ENCODE data around the gene CELSR1.

The CELSR1 gene

DNA sequence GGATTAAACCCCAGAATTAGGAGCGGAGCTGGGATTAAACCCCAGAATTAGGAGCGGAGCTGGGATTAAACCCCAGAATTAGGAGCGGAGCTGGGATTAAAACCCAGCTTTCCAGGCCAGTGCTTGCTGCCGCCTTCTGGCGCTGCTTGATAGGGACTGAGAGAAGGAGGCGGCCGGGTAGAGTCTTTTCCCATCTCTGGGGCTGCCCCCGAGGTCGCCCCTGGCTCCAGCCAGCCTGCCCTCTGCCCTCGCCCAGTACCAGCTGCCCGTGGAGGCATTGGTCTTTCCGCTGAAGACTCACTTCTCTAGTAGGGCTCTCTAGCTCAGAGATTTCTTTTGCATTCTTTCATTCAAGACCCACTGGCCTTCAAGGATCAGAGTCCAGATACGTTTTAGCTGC is 196.7 kb downstream of the CELSR1 start:
- Histone ChIP-seq H2AFZ (ENCODE audit: low read length) (no peak overlapping the region), H3K9me3 (replicated peaks; ENCODE audit: insufficient read depth, low read length) (no peaks in the 10 kb centered on the region), H3K9me2 (replicated peaks; ENCODE audit: insufficient read depth, low read length) (no peaks in the 10 kb centered on the region), H4K20me1 (ENCODE audit: insufficient read depth, low read length) (no peaks in the 10 kb centered on the region; the same call in 1 of the 2 replicates), H3K4me2 (ENCODE audit: low read depth, low read length) (no peak overlapping the region), H3K4me3 (ENCODE audit: low read length) (no peak overlapping the region), H3K4me1 (ENCODE audit: low read length) (peaks cover 7% of the 10 kb centered on the region), H3K27ac (ENCODE audit: low read length) (no peak overlapping the region), H3K79me2 (ENCODE audit: low read length) (peaks cover 73% of the 10 kb centered on the region), H3K36me3 (replicated peaks; ENCODE audit: insufficient read depth, low read length) (peaks cover 22% of the 10 kb centered on the region), H3F3A (ENCODE audit: insufficient read depth, low read length) (peaks cover 7% of the 10 kb centered on the region; the same call in 1 of the 2 replicates), H3K27me3 (replicated peaks; ENCODE audit: insufficient read depth, low read length) (no peaks in the 10 kb centered on the region), H3K9ac (ENCODE audit: low read length) (no peak overlapping the region)
- DNase-seq, result no peak
- TF ChIP-seq, protein P1, sequence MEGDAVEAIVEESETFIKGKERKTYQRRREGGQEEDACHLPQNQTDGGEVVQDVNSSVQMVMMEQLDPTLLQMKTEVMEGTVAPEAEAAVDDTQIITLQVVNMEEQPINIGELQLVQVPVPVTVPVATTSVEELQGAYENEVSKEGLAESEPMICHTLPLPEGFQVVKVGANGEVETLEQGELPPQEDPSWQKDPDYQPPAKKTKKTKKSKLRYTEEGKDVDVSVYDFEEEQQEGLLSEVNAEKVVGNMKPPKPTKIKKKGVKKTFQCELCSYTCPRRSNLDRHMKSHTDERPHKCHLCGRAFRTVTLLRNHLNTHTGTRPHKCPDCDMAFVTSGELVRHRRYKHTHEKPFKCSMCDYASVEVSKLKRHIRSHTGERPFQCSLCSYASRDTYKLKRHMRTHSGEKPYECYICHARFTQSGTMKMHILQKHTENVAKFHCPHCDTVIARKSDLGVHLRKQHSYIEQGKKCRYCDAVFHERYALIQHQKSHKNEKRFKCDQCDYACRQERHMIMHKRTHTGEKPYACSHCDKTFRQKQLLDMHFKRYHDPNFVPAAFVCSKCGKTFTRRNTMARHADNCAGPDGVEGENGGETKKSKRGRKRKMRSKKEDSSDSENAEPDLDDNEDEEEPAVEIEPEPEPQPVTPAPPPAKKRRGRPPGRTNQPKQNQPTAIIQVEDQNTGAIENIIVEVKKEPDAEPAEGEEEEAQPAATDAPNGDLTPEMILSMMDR (IDR thresholded peaks at IDR 0.05; ENCODE audit: low read length), result no peak
- TF ChIP-seq EZH2 (optimal IDR thresholded peaks at IDR 0.05; ENCODE audit: low read depth, low read length) (no peak), EZH2phosphoT487 (IDR thresholded peaks at IDR 0.05; ENCODE audit: low read length) (no peak)

- H3K9me3 ChIP-seq (replicated peaks; ENCODE audit: insufficient read depth, low read length), result no peaks in the 10 kb centered on the region
- peaks cover 7% of the 10 kb centered on the region for H3K4me1 ChIP-seq (ENCODE audit: low read length)
- no peaks in the 10 kb centered on the region for H3K27me3 ChIP-seq (replicated peaks; ENCODE audit: insufficient read depth, low read length)
- H2AFZ ChIP-seq (ENCODE audit: low read length), result no peak overlapping the region
- H4K20me1 ChIP-seq (ENCODE audit: insufficient read depth, low read length), result no peaks in the 10 kb centered on the region; the same call in 1 of the 2 replicates
- no peak overlapping the region for H3K4me2 ChIP-seq (ENCODE audit: low read depth, low read length)
- peaks cover 7% of the 10 kb centered on the region; the same call in 1 of the 2 replicates for H3F3A ChIP-seq (ENCODE audit: insufficient read depth, low read length)
- peaks cover 18% of the 10 kb centered on the region for H3K36me3 ChIP-seq (replicated peaks; ENCODE audit: insufficient read depth, low read length)
- TF ChIP-seq, protein P1 (IDR thresholded peaks at IDR 0.05; ENCODE audit: low read length), result no peak
- no peak for TF ChIP-seq EZH2phosphoT487 (IDR thresholded peaks at IDR 0.05; ENCODE audit: low read length)
- no peak for TF ChIP-seq EZH2 (optimal IDR thresholded peaks at IDR 0.05; ENCODE audit: low read depth, low read length)
- H3K9me2 ChIP-seq (replicated peaks; ENCODE audit: insufficient read depth, low read length), result no peaks in the 10 kb centered on the region
- no peak overlapping the region for H3K4me3 ChIP-seq (ENCODE audit: low read length)
- no peak overlapping the region for H3K9ac ChIP-seq (ENCODE audit: low read length)
- no peak overlapping the region for H3K27ac ChIP-seq (ENCODE audit: low read length)
- H3K79me2 ChIP-seq (ENCODE audit: low read length), result peaks cover 75% of the 10 kb centered on the region
- DNase-seq, result no peak
Measured at GRCh38 chr22:46339956-46340355, 197.5 kb downstream of the CELSR1 start.

DNA sequence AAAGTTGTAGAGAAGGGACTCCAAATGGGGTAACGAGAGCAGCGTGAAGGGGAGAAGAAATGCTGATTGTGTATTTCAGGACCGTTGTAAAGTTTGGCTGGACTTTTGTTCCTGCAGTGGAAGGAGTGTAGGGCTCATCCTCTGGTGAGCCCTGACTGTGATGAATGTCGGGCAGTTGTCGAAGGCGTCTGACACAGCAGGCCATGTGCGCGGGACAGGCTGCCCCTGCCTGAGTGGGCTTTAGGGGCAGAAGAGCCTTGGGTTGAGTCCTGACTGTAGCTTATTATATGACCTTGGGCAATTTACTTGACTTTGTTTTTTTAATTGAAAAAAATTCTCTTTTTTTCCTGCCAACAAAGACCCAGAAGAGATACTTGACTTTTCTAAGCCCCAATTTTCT is 198.8 kb downstream of the CELSR1 start:
- peaks cover 7% of the 10 kb centered on the region for H3K4me1 ChIP-seq (ENCODE audit: low read length)
- no peaks in the 10 kb centered on the region for H3K9me3 ChIP-seq (replicated peaks; ENCODE audit: insufficient read depth, low read length)
- no peaks in the 10 kb centered on the region for H3K9me2 ChIP-seq (replicated peaks; ENCODE audit: insufficient read depth, low read length)
- no peak overlapping the region for H3K4me3 ChIP-seq (ENCODE audit: low read length)
- no peak for TF ChIP-seq EZH2 (optimal IDR thresholded peaks at IDR 0.05; ENCODE audit: low read depth, low read length)
- TF ChIP-seq, protein P1 (IDR thresholded peaks at IDR 0.05; ENCODE audit: low read length), result no peak
- no peak for TF ChIP-seq EZH2phosphoT487 (IDR thresholded peaks at IDR 0.05; ENCODE audit: low read length)
- peaks cover 9% of the 10 kb centered on the region for H3K36me3 ChIP-seq (replicated peaks; ENCODE audit: insufficient read depth, low read length)
- no peak overlapping the region for H3K27ac ChIP-seq (ENCODE audit: low read length)
- H3K79me2 ChIP-seq (ENCODE audit: low read length), result peaks cover 67% of the 10 kb centered on the region
- H2AFZ ChIP-seq (ENCODE audit: low read length), result no peak overlapping the region
- DNase-seq, result no peak
- H4K20me1 ChIP-seq (ENCODE audit: insufficient read depth, low read length), result no peaks in the 10 kb centered on the region; the same call in 1 of the 2 replicates
- no peak overlapping the region for H3K9ac ChIP-seq (ENCODE audit: low read length)
- H3K27me3 ChIP-seq (replicated peaks; ENCODE audit: insufficient read depth, low read length), result no peaks in the 10 kb centered on the region
- H3F3A ChIP-seq (ENCODE audit: insufficient read depth, low read length), result peaks cover 16% of the 10 kb centered on the region; the same call in 1 of the 2 replicates
- H3K4me2 ChIP-seq (ENCODE audit: low read depth, low read length), result no peak overlapping the region
